Stomach (tissue), 9 donors: ENCODE results near the gene SHF. TPM values are rescaled to one million over a fixed set of nuclear protein-coding genes. Genes with fewer than 3 reads are reported as not detected.
"Not testable (repeated sequence)": the region's sequence is repeated elsewhere in the genome, so short reads cannot be mapped to it uniquely, and the experiment has no call there.

ENCODE experiments used
- DNase-seq, 2 donors: peaks; one replicate each; pipeline versions ENCODE4 v3.0.0 to v3.0.0-alpha.2; 2013 to 2019
- H3K27ac ChIP-seq, 5 donors: fragments of 200-600 bp in 4 of 5; sonication (generic) in 4 of 5; one replicate each; pipeline ENCODE4 v1.5.1; 2013 to 2019; ENCODE audit warnings: mild to moderate bottlenecking in 1 of 5, moderate library complexity in 1 of 5
- H3K27me3 ChIP-seq, 3 donors: fragments of 200-600 bp; sonication (generic); one replicate each; pipeline ENCODE4 v1.5.1; 2017 to 2019; ENCODE audit warnings: mixed run types in 1 of 3
- H3K36me3 ChIP-seq, 4 donors: fragments of 200-600 bp; sonication (generic); 1 replicate in 3 of 4; 2 replicates in 1 of 4; pipeline ENCODE4 v1.5.1; 2016 to 2019
- H3K4me1 ChIP-seq, 4 donors: fragments of 200-600 bp; sonication (generic); one replicate each; pipeline ENCODE4 v1.5.1; 2016 to 2019
- H3K4me3 ChIP-seq, 4 donors: fragments of 200-600 bp; sonication (generic) in 3 of 4; one replicate each; pipeline ENCODE4 v1.5.1; 2016 to 2019; ENCODE audit warnings: mild to moderate bottlenecking in 1 of 4
- H3K9me3 ChIP-seq, 4 donors: fragments of 200-600 bp; sonication (generic); one replicate each; pipeline ENCODE4 v1.5.1; 2016 to 2019
- CTCF ChIP-seq, 7 experiments: fragments of 450-650 bp in 4 of 7; fragments of 200-600 bp in 3 of 7; sonication (generic) in 3 of 7; IDR thresholded peaks; one replicate each; pipeline ENCODE4 v1.5.1; 2016 to 2019; ENCODE audit warnings: antibody characterized with exemption in 7 of 7, control low read depth in 2 of 7, mild to moderate bottlenecking in 1 of 7
- EP300 ChIP-seq: sonication (generic); formaldehyde crosslinking; IDR thresholded peaks from one replicate; pipeline ENCODE4 v1.6.1; 2017; ENCODE audit warnings: antibody characterized with exemption
- POLR2A ChIP-seq, 4 donors: fragments of 450-650 bp; IDR thresholded peaks; one replicate each; pipeline ENCODE4 v1.6.1; 2016; ENCODE audit warnings: antibody characterized with exemption in 4 of 4, control low read depth in 2 of 4, mild to moderate bottlenecking in 1 of 4, moderate library complexity in 1 of 4
- POLR2AphosphoS5 ChIP-seq, 3 donors: sonication (generic); formaldehyde crosslinking; IDR thresholded peaks; one replicate each; pipeline ENCODE4 v1.6.1; 2016; ENCODE audit warnings: antibody characterized with exemption in 3 of 3
- WGBS, 5 donors: extraction: QIAGEN DNeasy Blood & Tissue Kit in 3 of 5; methylation state at CpG; one replicate each; pipeline versions ENCODE4 v1.1.5 to v1.1.7; 2013 to 2018; 5-methylcytosine and 5-hydroxymethylcytosine counted together
- intact Hi-C: fragments of 100-400 bp; cut with DNase I; formaldehyde crosslinking; loops from one replicate; pipeline ENCODE4 v1.15.1; 2023; ENCODE audit warnings: low total_unique reads
- polyA plus RNA-seq, 3 donors: library from polyadenylated mRNA; stranded (reverse); fragments of 200-250 nt; gene quantifications; one replicate each; pipeline ENCODE4 v1.2.3, GENCODE V29; 2013
- total RNA-seq, 5 donors: library from RNA; depleted of rRNA; stranded (reverse); fragments of >200 nt; gene quantifications; one replicate each; pipeline versions ENCODE4 v1.1.0 to v1.2.3, GENCODE V29; 2014 to 2016
- donor health status: healthy with polysubstance abuse.
- donor health status: Bipolar disorder and iron deficiency.
- donor health status: healthy.

Gene SHF
- total and polyA plus RNA-seq, 8 donors = 0.43 to 15.9 (median 6.1) TPM

GRCh38 chr15:45139770-45140169, 48.0 kb downstream of the SHF start:
- Histone ChIP-seq H3K36me3 (peaks cover 4 to 33% (median 10%) of the 10 kb centered on the region in 4 donors), H3K4me3 (no peak overlapping the region), H3K27ac (peak overlapping the region in 3 of 5 donors; percentile 23 to 66 (median 57)), H3K27me3 (peaks cover 8 to 36% (median 15%) of the 10 kb centered on the region in 3 donors), H3K4me1 (peaks cover 7 to 31% (median 25%) of the 10 kb centered on the region in 4 donors), H3K9me3 (no peaks in the 10 kb centered on the region)
- TF ChIP-seq POLR2A (IDR thresholded peaks at IDR 0.05) = no peak
- peak in 1 of 3 donors; percentile 61 for TF ChIP-seq POLR2AphosphoS5 (IDR thresholded peaks at IDR 0.05)
- no peak for TF ChIP-seq CTCF (IDR thresholded peaks at IDR 0.05)
- DNase-seq = peak in 1 of 2 donors; percentile 71
- 36 to 71% (median 56%) methylated on average over 6 of the region's 6 CpGs for WGBS, 5 donors
- intact Hi-C loops = no loop called here

- WGBS, 5 donors = 46 to 72% (median 60%) methylated on average over 12 of the region's 12 CpGs
Observed at GRCh38 chr15:45138814-45139765, 48.7 kb downstream of the SHF start.

GRCh38 chr15:45137703-45138102, 50.1 kb downstream of the SHF start:
- Histone ChIP-seq H3K36me3 (peaks cover 0 to 22% (median 0%) of the 10 kb centered on the region in 4 donors), H3K27me3 (peaks cover 8 to 56% (median 29%) of the 10 kb centered on the region in 3 donors), H3K27ac (peak overlapping the region in 1 of 5 donors; percentile 17), H3K4me3 (no peak overlapping the region), H3K4me1 (peaks cover 7 to 38% (median 29%) of the 10 kb centered on the region in 4 donors), H3K9me3 (no peaks in the 10 kb centered on the region)
- TF ChIP-seq POLR2A (IDR thresholded peaks at IDR 0.05) (no peak), CTCF (IDR thresholded peaks at IDR 0.05) (no peak), EP300 (no peak), POLR2AphosphoS5 (IDR thresholded peaks at IDR 0.05) (no peak)
- intact Hi-C loops = no loop called here
- 82 to 89% (median 87%) methylated on average over 8 of the region's 8 CpGs for WGBS, 5 donors
- DNase-seq = no peak

More at GRCh38 chr15:45138814-45139765, 48.7 kb downstream of the SHF start:
- Histone ChIP-seq H3K27ac (peak overlapping the region; percentile 47 to 66 (median 57)), H3K4me1 (peaks cover 7 to 37% (median 29%) of the 10 kb centered on the region in 4 donors), H3K4me3 (no peak overlapping the region), H3K9me3 (no peaks in the 10 kb centered on the region), H3K36me3 (peaks cover 3 to 28% (median 7%) of the 10 kb centered on the region in 4 donors), H3K27me3 (peaks cover 8 to 43% (median 22%) of the 10 kb centered on the region in 3 donors)
- TF ChIP-seq POLR2A (IDR thresholded peaks at IDR 0.05) = no peak
- no peak for TF ChIP-seq CTCF (IDR thresholded peaks at IDR 0.05)
- TF ChIP-seq POLR2AphosphoS5 (IDR thresholded peaks at IDR 0.05) = peak in 1 of 3 donors; percentile 28
- no peak for TF ChIP-seq EP300
- peak in 1 of 2 donors; percentile 80 for DNase-seq
- intact Hi-C loops = no loop called here

- peak overlapping the region in 1 of 4 donors; percentile 13 for H3K4me3 ChIP-seq
- peaks cover 8 to 58% (median 29%) of the 10 kb centered on the region in 3 donors for H3K27me3 ChIP-seq
- TF ChIP-seq POLR2AphosphoS5 (IDR thresholded peaks at IDR 0.05) (no peak), POLR2A (IDR thresholded peaks at IDR 0.05) (no peak), CTCF (IDR thresholded peaks at IDR 0.05) (no peak), EP300 (no peak)
- H3K4me1 ChIP-seq = peaks cover 7 to 46% (median 29%) of the 10 kb centered on the region in 4 donors
- 27 to 51% (median 44%) methylated on average over 8 to 10 of the region's 10 CpGs for WGBS, 5 donors
- intact Hi-C loops = no loop called here
- H3K9me3 ChIP-seq = no peaks in the 10 kb centered on the region
- H3K27ac ChIP-seq = peak overlapping the region in 1 of 5 donors; percentile 23
- peaks cover 0 to 14% (median 0%) of the 10 kb centered on the region in 4 donors for H3K36me3 ChIP-seq
- DNase-seq = no peak
Observed at GRCh38 chr15:45136378-45136764, 51.4 kb downstream of the SHF start.

GRCh38 chr15:45135705-45136377, 51.9 kb downstream of the SHF start:
- intact Hi-C loops, DNase-seq, H3K9me3 ChIP-seq, H3K36me3 ChIP-seq: not testable (repeated sequence)
- H3K4me3 ChIP-seq = peak overlapping the region in 2 of 4 donors; percentile 16 to 48
- H3K4me1 ChIP-seq = peaks cover 10 to 52% (median 28%) of the 10 kb centered on the region in 4 donors
- peaks cover 8 to 63% (median 29%) of the 10 kb centered on the region in 3 donors for H3K27me3 ChIP-seq
- peak overlapping the region in 1 of 5 donors; percentile 23 for H3K27ac ChIP-seq
- 10 to 37% (median 32%) methylated on average over 5 to 10 of the region's 37 CpGs for whole genome bisulfite sequencing, 5 donors
